Rectal smooth muscle tissue (tissue), 1 donor: ENCODE measurements around the gene PCP2.
A peak's percentile ranks its signal among the peaks of the same experiment; 100 is the strongest.
"Not testable (repeated sequence)": the region's sequence is repeated elsewhere in the genome, so short reads cannot be mapped to it uniquely, and the experiment has no call there.

Experiments
- H3K27ac ChIP-seq: one replicate; pipeline ENCODE4 v1.7.0; 2013; ENCODE audit warnings: low read depth, low read length, inconsistent platforms
- H3K27me3 ChIP-seq: one replicate; pipeline ENCODE4 v1.7.0; 2013; ENCODE audit warnings: low read length; ENCODE audit not compliant: control insufficient read depth, insufficient read depth
- H3K36me3 ChIP-seq: one replicate; pipeline ENCODE4 v1.7.0; 2013; ENCODE audit warnings: low read length; ENCODE audit not compliant: control insufficient read depth, insufficient read depth
- H3K4me1 ChIP-seq: one replicate; pipeline ENCODE4 v1.7.0; 2013; ENCODE audit warnings: low read length; ENCODE audit not compliant: control insufficient read depth, insufficient read depth
- H3K4me3 ChIP-seq: one replicate; pipeline ENCODE4 v1.7.0; 2013; ENCODE audit warnings: low read length
- H3K9ac ChIP-seq: one replicate; pipeline ENCODE4 v1.7.0; 2013; ENCODE audit warnings: low read length

PCP2 gene

DNA sequence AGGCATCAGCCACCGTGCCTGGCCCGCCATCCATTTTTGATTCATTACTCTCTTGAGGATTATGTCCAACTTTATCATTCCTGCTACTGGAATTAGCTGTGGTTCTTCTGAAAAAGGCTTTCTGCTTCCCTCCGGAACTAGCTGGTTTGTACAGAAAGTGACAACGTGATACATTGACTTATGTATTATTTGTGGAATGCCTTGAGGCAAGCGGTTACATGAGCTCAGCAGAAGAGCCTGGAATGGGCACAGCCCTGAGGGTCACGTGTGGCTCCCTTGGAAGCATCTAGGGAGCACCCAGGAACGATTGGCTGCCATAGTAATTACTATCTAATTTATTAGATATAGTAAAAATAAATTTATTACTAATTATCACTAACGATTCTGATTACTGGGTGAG is 20.9 kb upstream of the PCP2 start:
- Histone ChIP-seq H3K4me1 (peaks cover 3% of the 10 kb centered on the region), H3K9ac (no peak overlapping the region), H3K27me3 (no peaks in the 10 kb centered on the region), H3K27ac (no peak overlapping the region), H3K36me3 (no peaks in the 10 kb centered on the region), H3K4me3 (no peak overlapping the region)

DNA sequence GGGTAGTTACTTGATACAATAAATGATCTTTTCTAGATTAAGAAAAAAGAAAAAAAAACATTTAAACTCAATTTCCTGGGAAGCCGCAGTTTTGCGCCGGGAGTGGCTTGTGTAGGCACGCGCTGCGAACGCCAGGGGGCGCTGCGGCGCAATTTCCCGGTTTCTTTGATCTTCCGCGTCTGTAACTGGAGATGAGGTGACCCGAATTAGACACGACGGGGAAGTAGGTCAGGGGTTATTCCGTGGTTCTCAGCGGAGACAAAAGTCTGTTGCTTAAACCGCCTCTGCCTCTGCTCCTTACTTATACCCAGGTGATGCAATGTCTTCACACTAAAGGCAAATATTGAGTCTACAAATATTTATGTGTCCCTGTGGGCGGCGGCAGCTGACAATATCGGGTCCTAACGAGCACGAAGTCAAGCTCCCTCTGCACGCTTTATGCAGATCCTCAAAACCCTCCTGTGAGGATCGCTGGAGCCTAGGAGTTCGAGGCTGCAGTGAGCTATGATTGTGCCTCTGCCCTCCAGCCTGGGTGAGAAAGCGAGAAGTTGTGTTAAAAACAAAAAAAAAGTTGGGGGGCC is 18.6 kb upstream of the PCP2 start:
- H3K27me3 ChIP-seq, result no peaks in the 10 kb centered on the region
- peak overlapping the region; percentile 59 for H3K4me3 ChIP-seq
- peak overlapping the region; percentile 30 for H3K9ac ChIP-seq
- no peak overlapping the region for H3K27ac ChIP-seq
- H3K4me1 ChIP-seq, result peaks cover 3% of the 10 kb centered on the region
- H3K36me3 ChIP-seq, result no peaks in the 10 kb centered on the region

DNA sequence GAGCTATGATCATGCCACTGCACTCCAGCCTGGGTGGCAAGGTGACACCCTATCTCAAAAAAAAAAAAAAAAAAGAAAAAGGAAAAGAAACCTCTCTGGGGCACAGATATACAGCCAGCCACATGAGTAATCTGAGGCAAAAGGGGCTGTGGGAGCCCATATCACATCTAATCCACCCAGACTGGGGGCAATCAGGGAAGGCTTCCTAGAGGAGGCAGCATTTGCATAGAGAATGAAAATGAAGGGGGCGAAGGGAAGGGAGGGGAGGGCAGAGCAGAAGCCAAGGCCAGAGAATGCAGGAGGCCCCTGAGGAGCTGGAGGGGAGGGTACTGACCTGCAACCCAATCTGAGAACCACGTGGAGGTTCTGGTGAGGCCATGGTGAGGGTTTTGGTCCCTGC is 16.6 kb upstream of the PCP2 start:
- H3K9ac ChIP-seq, result no peak overlapping the region
- no peak overlapping the region for H3K27ac ChIP-seq
- no peaks in the 10 kb centered on the region for H3K27me3 ChIP-seq
- H3K36me3 ChIP-seq, result no peaks in the 10 kb centered on the region
- H3K4me1 ChIP-seq, result peaks cover 3% of the 10 kb centered on the region
- H3K4me3 ChIP-seq, result no peak overlapping the region

DNA sequence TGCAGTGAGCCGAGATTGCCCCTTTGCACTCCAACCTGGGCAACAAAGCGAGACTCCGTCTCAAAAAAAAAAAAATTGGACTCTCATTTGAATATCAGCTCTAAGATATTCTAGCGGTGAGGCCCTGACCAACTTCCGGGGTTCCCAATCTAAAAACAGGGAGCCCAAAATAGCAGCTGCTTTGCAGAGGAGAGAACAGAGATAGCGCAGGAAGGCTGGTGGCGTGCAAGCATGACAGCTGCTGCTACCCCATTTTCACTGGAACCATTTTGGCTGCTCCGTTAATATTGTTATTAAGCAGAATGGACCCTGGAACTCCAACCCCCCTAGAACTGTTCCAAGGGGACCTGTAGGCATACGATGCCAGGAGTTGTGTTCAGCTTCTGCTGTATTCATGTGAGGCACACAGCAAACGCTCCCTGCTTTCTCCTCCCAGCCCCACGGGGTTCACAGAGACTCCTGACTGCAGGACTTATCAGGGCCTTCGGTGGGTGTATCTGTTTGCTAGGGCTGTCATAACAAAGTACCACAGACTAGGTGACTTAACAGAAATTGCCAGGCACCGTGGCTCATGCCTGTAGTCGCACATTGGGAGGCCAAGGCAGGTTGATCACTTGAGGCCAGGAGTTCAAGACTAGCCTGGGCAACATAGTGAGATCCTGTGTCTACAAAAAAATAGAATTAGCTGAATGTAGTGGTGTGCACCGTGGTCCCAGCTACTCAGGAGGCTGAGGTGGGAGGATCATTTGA is 14.9 kb upstream of the PCP2 start:
- no peak overlapping the region for H3K27ac ChIP-seq
- H3K4me1 ChIP-seq, result peaks cover 3% of the 10 kb centered on the region
- no peaks in the 10 kb centered on the region for H3K27me3 ChIP-seq
- no peak overlapping the region for H3K4me3 ChIP-seq
- H3K36me3 ChIP-seq, result no peaks in the 10 kb centered on the region
- no peak overlapping the region for H3K9ac ChIP-seq

DNA sequence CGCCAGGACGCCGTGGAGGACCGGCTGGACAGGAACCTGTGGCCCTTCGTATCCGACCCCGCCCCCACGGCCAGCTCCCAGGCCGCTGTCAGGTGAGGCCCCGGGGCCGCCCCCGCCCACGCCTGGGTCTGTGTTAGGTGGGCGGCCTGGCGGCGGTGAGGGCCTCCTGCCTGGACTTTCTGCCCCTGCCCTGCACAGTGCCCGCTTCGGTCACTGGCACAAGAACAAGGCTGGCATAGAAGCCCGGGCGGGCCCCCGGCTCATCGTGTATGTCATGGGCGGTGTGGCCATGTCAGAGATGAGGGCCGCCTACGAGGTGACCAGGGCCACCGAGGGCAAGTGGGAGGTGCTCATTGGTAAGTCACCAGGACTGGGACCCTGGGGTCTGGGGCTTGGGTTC is 13.6 kb upstream of the PCP2 start:
- Histone ChIP-seq H3K27ac (no peak overlapping the region), H3K27me3 (no peaks in the 10 kb centered on the region), H3K36me3 (no peaks in the 10 kb centered on the region), H3K9ac (no peak overlapping the region), H3K4me1 (peaks cover 1% of the 10 kb centered on the region), H3K4me3 (no peak overlapping the region)

DNA sequence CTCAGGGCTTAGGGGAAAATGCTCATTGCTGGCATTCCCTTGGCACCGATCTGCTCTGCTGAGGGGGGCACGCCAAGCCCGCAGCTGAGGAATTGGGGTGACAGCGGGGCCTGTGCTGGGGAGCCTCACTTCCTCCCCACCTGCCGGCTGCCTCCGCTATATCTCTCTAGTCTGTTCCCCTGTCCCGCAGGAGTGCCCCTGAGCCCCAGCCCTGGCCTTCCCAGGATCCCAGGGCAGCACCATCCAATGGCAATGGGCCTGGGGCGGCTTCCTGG is 12.8 kb upstream of the PCP2 start:
- H3K27me3 ChIP-seq, result no peaks in the 10 kb centered on the region
- no peak overlapping the region for H3K4me3 ChIP-seq
- no peaks in the 10 kb centered on the region for H3K4me1 ChIP-seq
- no peaks in the 10 kb centered on the region for H3K36me3 ChIP-seq
- no peak overlapping the region for H3K9ac ChIP-seq
- no peak overlapping the region for H3K27ac ChIP-seq

DNA sequence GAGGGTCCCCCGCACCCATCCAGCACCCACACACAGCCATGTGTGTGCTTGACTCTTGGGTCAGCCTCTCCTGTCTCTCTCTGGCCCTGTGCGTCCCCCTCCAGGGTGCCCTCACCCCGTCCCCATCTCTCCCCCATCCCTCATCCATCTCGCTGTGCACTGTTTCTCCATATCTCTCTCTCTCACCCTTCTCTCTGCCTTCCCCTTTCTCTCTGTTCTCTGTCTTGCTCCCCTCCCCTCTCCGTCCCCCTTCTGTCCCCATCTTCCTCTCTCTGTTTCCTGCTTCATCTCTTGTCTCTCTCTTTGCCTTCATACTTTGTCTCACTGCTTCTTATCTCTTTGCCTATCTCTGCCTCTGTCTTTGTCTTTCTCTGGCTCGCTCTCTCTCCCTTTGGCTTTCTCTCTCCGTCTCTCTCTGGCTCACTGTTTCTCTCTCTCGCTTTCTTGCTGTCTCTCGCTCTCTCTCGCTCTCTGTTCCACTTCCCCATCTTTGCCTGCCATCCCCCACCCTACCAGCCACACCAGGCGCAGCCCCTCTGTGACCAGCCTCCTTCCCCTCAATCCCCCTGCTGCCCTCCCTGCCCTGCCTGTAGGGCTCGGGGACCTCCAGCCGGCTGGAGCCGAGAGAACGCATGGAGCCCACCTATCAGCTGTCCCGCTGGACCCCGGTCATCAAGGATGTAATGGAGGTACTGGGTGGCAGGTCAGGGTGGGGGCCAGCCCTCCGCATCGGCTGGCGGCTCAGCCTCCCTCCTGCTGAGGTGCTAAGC is 12.3 kb upstream of the PCP2 start:
- Histone ChIP-seq H3K4me1 (no peaks in the 10 kb centered on the region), H3K4me3 (no peak overlapping the region), H3K9ac (no peak overlapping the region), H3K27ac (no peak overlapping the region), H3K27me3 (no peaks in the 10 kb centered on the region), H3K36me3 (no peaks in the 10 kb centered on the region)

DNA sequence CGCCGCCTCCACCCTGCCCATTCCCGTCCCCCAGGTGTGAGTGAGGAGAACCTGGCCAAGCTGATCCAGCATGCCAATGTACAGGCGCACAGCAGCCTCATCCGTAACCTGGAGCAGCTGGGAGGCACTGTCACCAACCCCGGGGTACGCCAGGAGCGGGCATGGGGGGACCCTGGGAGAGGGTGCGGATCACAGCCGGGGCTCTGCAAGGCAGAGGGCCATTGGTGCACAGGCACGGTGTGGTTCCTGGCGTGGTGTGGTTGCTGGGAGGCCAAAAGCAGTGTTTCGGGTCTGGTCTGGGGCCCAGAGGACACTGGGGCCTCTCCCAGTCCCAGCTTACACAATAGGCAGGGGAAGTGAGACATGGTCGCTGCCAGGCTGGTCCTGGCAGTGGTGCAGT is 11.6 kb upstream of the PCP2 start:
- H3K9ac ChIP-seq, result no peak overlapping the region
- H3K4me3 ChIP-seq, result no peak overlapping the region
- H3K27ac ChIP-seq, result no peak overlapping the region
- H3K4me1 ChIP-seq, result no peaks in the 10 kb centered on the region
- peaks cover 2% of the 10 kb centered on the region for H3K36me3 ChIP-seq
- no peaks in the 10 kb centered on the region for H3K27me3 ChIP-seq

DNA sequence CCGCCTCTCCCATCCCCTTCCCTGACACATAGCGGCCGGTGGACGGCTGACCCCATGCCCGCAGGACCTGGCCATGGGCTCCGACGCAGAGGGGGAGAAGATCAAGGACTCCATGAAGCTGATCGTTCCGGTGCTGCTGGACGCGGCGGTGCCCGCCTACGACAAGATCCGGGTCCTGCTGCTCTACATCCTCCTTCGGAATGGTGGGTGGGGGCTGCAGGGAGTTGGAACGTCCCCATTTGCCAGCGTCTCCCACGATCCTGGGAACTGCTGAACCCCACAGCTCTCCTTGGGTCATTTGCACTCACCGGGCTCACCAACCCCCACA is 11.0 kb upstream of the PCP2 start:
- Histone ChIP-seq H3K9ac (no peak overlapping the region), H3K4me1 (no peaks in the 10 kb centered on the region), H3K27ac (no peak overlapping the region), H3K36me3 (peaks cover 7% of the 10 kb centered on the region), H3K27me3 (no peaks in the 10 kb centered on the region), H3K4me3 (no peak overlapping the region)

DNA sequence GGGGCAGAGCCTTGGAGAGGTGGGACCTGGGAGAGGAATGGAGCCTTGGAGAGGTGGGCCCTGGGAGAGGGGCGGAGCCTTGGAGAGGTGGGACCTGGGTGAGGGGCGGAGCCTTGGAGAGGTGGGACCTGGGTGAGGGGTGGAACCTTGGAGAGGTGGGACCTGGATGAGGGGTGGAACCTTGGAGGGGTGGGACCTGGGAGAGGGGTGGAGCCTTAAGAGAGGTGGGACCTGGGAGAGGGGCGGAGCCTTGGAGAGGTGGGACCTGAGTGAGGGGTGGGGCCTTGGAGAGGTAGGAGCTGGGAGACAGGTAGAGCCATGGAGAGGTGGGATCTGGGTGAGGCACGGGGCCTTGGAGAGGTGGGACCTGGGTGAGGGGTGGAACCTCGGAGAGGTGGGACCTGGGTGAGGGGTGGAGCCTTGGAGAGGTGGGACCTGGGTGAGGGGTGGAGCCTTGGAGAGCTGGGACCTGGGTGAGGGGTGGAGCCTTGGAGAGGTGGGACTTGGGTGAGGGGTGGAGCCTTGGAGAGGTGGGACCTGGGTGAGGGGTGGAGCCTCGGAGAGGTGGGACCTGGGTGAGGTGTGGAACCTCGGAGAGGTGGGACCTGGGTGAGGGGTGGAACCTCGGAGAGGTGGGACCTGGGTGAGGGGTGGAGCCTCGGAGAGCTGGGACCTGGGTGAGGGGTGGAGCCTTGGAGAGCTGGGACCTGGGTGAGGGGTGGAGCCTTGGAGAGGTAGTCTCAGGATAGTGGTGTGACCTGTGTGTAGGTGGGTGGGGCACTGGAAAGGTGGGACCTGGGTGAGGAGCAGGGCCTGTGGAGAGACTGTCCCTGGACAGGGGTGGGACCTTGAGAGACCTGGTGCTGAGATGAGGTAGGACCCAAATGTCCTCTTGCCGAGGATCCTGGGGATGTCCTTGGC is 10.4 kb upstream of the PCP2 start:
- H3K36me3 ChIP-seq, H3K4me3 ChIP-seq, H3K27ac ChIP-seq, H3K9ac ChIP-seq, H3K4me1 ChIP-seq, H3K27me3 ChIP-seq: not testable (repeated sequence)

DNA sequence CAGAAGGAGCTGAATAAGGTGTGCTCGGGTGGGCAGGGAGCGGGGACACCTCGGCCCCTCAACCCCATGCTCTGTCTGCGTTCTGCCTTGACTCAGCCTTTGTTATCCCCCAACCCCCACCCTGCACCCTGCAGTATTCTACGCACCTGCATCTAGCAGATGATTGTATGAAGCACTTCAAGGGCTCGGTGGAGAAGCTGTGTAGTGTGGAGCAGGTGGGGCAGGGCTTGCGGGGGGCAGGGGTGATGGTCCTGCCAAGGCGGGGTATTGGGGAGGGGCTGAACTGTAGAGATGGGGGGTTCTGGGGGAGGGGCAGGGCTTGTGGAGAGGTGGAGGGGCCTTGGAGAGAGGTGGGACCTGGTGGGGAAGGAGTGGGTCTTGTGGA is 9.5 kb upstream of the PCP2 start:
- Histone ChIP-seq H3K4me3 (no peak overlapping the region), H3K9ac (no peak overlapping the region), H3K36me3 (peaks cover 7% of the 10 kb centered on the region), H3K27ac (no peak overlapping the region), H3K27me3 (no peaks in the 10 kb centered on the region), H3K4me1 (no peaks in the 10 kb centered on the region)

DNA sequence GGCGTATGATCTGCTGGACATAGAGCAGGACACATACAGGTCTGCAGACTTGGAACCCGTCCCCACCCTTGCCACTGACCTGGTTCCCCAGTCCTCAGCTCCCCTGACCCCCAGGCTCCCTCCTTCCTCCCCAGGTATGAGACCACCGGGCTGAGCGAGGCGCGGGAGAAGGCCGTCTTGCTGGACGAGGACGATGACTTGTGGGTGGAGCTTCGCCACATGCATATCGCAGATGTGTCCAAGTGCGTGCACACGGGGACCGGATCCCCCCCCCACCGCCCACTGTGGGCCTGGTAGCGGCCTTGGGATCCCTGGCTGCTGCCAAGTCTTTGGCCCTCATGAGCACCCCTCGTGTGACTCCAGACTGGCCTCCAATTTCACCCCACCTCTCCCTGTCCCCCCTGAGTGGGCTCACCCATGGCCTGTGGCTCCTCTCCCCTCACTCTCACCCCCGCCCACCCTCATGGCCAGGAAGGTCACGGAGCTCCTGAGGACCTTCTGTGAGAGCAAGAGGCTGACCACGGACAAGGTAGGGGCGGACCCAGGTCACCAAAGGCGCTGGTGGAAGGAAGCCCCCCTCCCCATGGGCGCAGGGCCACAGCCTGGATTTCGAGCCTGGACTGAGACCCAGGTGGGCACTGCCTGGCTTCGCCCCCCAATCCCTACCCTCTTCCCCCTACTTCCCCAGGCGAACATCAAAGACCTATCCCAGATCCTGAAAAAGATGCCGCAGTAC is 8.9 kb upstream of the PCP2 start:
- peaks cover 7% of the 10 kb centered on the region for H3K36me3 ChIP-seq
- H3K4me1 ChIP-seq, result no peaks in the 10 kb centered on the region
- no peaks in the 10 kb centered on the region for H3K27me3 ChIP-seq
- H3K9ac ChIP-seq, result no peak overlapping the region
- H3K4me3 ChIP-seq, result no peak overlapping the region
- H3K27ac ChIP-seq, result no peak overlapping the region
